ENCODE data around the gene IPO11.
A peak's percentile ranks its signal among the peaks of the same experiment; 100 is the strongest.

Gene IPO11

GRCh38 chr5:62588668-62589067, 176.1 kb downstream of the IPO11 start:
- Mint-ChIP-seq H3K4me1 (peaks cover 12% of the 10 kb centered on the region), H3K4me3 (no peak overlapping the region), H3K27ac (no peak overlapping the region), H3K27me3 (no peaks in the 10 kb centered on the region), H3K9me3 (no peaks in the 10 kb centered on the region)
- DNase-seq (no peak), ATAC-seq (no peak)

- ATAC-seq (no peak), DNase-seq (no peak)
- no peak overlapping the region for H3K27ac Mint-ChIP-seq
- H3K27me3 Mint-ChIP-seq, result no peaks in the 10 kb centered on the region
- no peak overlapping the region for H3K4me3 Mint-ChIP-seq
- H3K4me1 Mint-ChIP-seq, result peaks cover 12% of the 10 kb centered on the region
- H3K9me3 Mint-ChIP-seq, result no peaks in the 10 kb centered on the region
Measured at GRCh38 chr5:62589504-62589903, 176.9 kb downstream of the IPO11 start.

- no peak for ATAC-seq
Measured at GRCh38 chr5:62590387-62590786, 177.8 kb downstream of the IPO11 start.

GRCh38 chr5:62592558-62592957, 180.0 kb downstream of the IPO11 start:
- DNase-seq, result no peak
- Mint-ChIP-seq H3K4me1 (no peaks in the 10 kb centered on the region), H3K27me3 (no peaks in the 10 kb centered on the region), H3K4me3 (no peak overlapping the region), H3K9me3 (no peaks in the 10 kb centered on the region), H3K27ac (peak overlapping the region in 1 of 2 donors; percentile 59)
- no peak for ATAC-seq

More at GRCh38 chr5:62590387-62590786, 177.8 kb downstream of the IPO11 start:
- no peaks in the 10 kb centered on the region for H3K9me3 Mint-ChIP-seq
- no peak for DNase-seq
- H3K4me1 Mint-ChIP-seq, result peaks cover 6% of the 10 kb centered on the region
- H3K4me3 Mint-ChIP-seq, result no peak overlapping the region
- no peaks in the 10 kb centered on the region for H3K27me3 Mint-ChIP-seq
- no peak overlapping the region for H3K27ac Mint-ChIP-seq

- H3K4me3 Mint-ChIP-seq, result no peak overlapping the region
- no peaks in the 10 kb centered on the region for H3K27me3 Mint-ChIP-seq
- DNase-seq (no peak), ATAC-seq (no peak)
- H3K9me3 Mint-ChIP-seq, result no peaks in the 10 kb centered on the region
- H3K27ac Mint-ChIP-seq, result peak overlapping the region; percentile 5
- H3K4me1 Mint-ChIP-seq, result no peaks in the 10 kb centered on the region
Measured at GRCh38 chr5:62593331-62593730, 180.8 kb downstream of the IPO11 start.

- no peaks in the 10 kb centered on the region for H3K4me1 Mint-ChIP-seq
- ATAC-seq, result no peak
- H3K4me3 Mint-ChIP-seq, result no peak overlapping the region
- H3K9me3 Mint-ChIP-seq, result no peaks in the 10 kb centered on the region
- no peaks in the 10 kb centered on the region for H3K27me3 Mint-ChIP-seq
- no peak for DNase-seq
- H3K27ac Mint-ChIP-seq, result no peak overlapping the region
Measured at GRCh38 chr5:62594364-62594984, 181.9 kb downstream of the IPO11 start.

GRCh38 chr5:62596096-62596495, 183.5 kb downstream of the IPO11 start:
- no peak for DNase-seq
- no peaks in the 10 kb centered on the region for H3K27me3 Mint-ChIP-seq
- no peak for ATAC-seq
- no peak overlapping the region for H3K27ac Mint-ChIP-seq
- no peaks in the 10 kb centered on the region for H3K9me3 Mint-ChIP-seq
- no peak overlapping the region for H3K4me3 Mint-ChIP-seq
- H3K4me1 Mint-ChIP-seq, result no peaks in the 10 kb centered on the region

- Mint-ChIP-seq H3K9me3 (no peaks in the 10 kb centered on the region), H3K4me1 (no peaks in the 10 kb centered on the region), H3K27me3 (no peaks in the 10 kb centered on the region), H3K27ac (no peak overlapping the region), H3K4me3 (no peak overlapping the region)
- DNase-seq, result no peak
- no peak for ATAC-seq
Measured at GRCh38 chr5:62596691-62597090, 184.1 kb downstream of the IPO11 start.

GRCh38 chr5:62597314-62597713, 184.8 kb downstream of the IPO11 start:
- DNase-seq, result no peak
- H3K9me3 Mint-ChIP-seq, result no peaks in the 10 kb centered on the region
- H3K27ac Mint-ChIP-seq, result no peak overlapping the region
- H3K27me3 Mint-ChIP-seq, result no peaks in the 10 kb centered on the region
- no peak for ATAC-seq
- no peak overlapping the region for H3K4me3 Mint-ChIP-seq
- no peaks in the 10 kb centered on the region for H3K4me1 Mint-ChIP-seq

GRCh38 chr5:62600560-62601252, 188.1 kb downstream of the IPO11 start:
- ATAC-seq (no peak), DNase-seq (no peak)
- no peak overlapping the region for H3K27ac Mint-ChIP-seq
- H3K4me1 Mint-ChIP-seq, result no peaks in the 10 kb centered on the region
- no peak overlapping the region for H3K4me3 Mint-ChIP-seq
- no peaks in the 10 kb centered on the region for H3K9me3 Mint-ChIP-seq
- H3K27me3 Mint-ChIP-seq, result no peaks in the 10 kb centered on the region

- ATAC-seq (no peak), DNase-seq (no peak)
- no peaks in the 10 kb centered on the region for H3K4me1 Mint-ChIP-seq
- no peaks in the 10 kb centered on the region for H3K9me3 Mint-ChIP-seq
- no peaks in the 10 kb centered on the region for H3K27me3 Mint-ChIP-seq
- H3K4me3 Mint-ChIP-seq, result no peak overlapping the region
- H3K27ac Mint-ChIP-seq, result no peak overlapping the region
Measured at GRCh38 chr5:62603934-62604333, 191.4 kb downstream of the IPO11 start.

GRCh38 chr5:62605638-62606037, 193.1 kb downstream of the IPO11 start:
- ATAC-seq (no peak), DNase-seq (no peak)
- Mint-ChIP-seq H3K27me3 (no peaks in the 10 kb centered on the region), H3K27ac (no peak overlapping the region), H3K4me1 (no peaks in the 10 kb centered on the region), H3K4me3 (no peak overlapping the region), H3K9me3 (no peaks in the 10 kb centered on the region)

- no peak overlapping the region for H3K4me3 Mint-ChIP-seq
Measured at GRCh38 chr5:62606878-62607277, 194.3 kb downstream of the IPO11 start.

GRCh38 chr5:62607615-62608014, 195.1 kb downstream of the IPO11 start:
- ATAC-seq, result no peak
- Mint-ChIP-seq H3K27ac (no peak overlapping the region), H3K4me1 (no peaks in the 10 kb centered on the region), H3K9me3 (no peaks in the 10 kb centered on the region), H3K27me3 (no peaks in the 10 kb centered on the region), H3K4me3 (no peak overlapping the region)
- no peak for DNase-seq

More at GRCh38 chr5:62606878-62607277, 194.3 kb downstream of the IPO11 start:
- Mint-ChIP-seq H3K27ac (peak overlapping the region in 1 of 2 donors; percentile 33), H3K27me3 (no peaks in the 10 kb centered on the region), H3K9me3 (no peaks in the 10 kb centered on the region), H3K4me1 (no peaks in the 10 kb centered on the region)
- no peak for DNase-seq
- ATAC-seq, result no peak

- no peak overlapping the region for H3K27ac Mint-ChIP-seq
- ATAC-seq (no peak), DNase-seq (no peak)
- H3K4me3 Mint-ChIP-seq, result no peak overlapping the region
- no peaks in the 10 kb centered on the region for H3K9me3 Mint-ChIP-seq
- no peaks in the 10 kb centered on the region for H3K27me3 Mint-ChIP-seq
- H3K4me1 Mint-ChIP-seq, result no peaks in the 10 kb centered on the region
Measured at GRCh38 chr5:62608529-62609511, 196.3 kb downstream of the IPO11 start.

GRCh38 chr5:62614355-62614754, 201.8 kb downstream of the IPO11 start:
- ATAC-seq (no peak), DNase-seq (no peak)
- no peaks in the 10 kb centered on the region for H3K27me3 Mint-ChIP-seq
- no peaks in the 10 kb centered on the region for H3K9me3 Mint-ChIP-seq
- H3K4me3 Mint-ChIP-seq, result no peak overlapping the region
- no peaks in the 10 kb centered on the region for H3K4me1 Mint-ChIP-seq
- no peak overlapping the region for H3K27ac Mint-ChIP-seq
